ENCODE measurements around the gene TGM2.

TGM2 gene

GRCh38 chr20:38208088-38208487 is 43.0 kb upstream of the TGM2 start:
- Histone ChIP-seq H3K36me3 (ENCODE audit: control insufficient read depth, insufficient read depth, low read length) (no peaks in the 10 kb centered on the region), H3K4me1 (ENCODE audit: control insufficient read depth, insufficient read depth, low read length) (no peaks in the 10 kb centered on the region), H3K4me3 (ENCODE audit: low read length) (no peak overlapping the region), H3K27ac (ENCODE audit: low read length) (no peak overlapping the region), H3K27me3 (ENCODE audit: control insufficient read depth, insufficient read depth, low read length) (no peaks in the 10 kb centered on the region), H3K9me3 (ENCODE audit: control insufficient read depth, insufficient read depth, low read length) (no peaks in the 10 kb centered on the region)
- no peak for DNase-seq (ENCODE audit: low read depth, low spot score)
- no CpG with 5 or more reads among the region's 1 CpG for WGBS (ENCODE audit: insufficient coverage, insufficient read length)

- Histone ChIP-seq H3K9me3 (ENCODE audit: control insufficient read depth, insufficient read depth, low read length) (no peaks in the 10 kb centered on the region), H3K36me3 (ENCODE audit: control insufficient read depth, insufficient read depth, low read length) (no peaks in the 10 kb centered on the region), H3K4me1 (ENCODE audit: control insufficient read depth, insufficient read depth, low read length) (no peaks in the 10 kb centered on the region), H3K4me3 (ENCODE audit: low read length) (no peak overlapping the region), H3K27ac (ENCODE audit: low read length) (no peak overlapping the region), H3K27me3 (ENCODE audit: control insufficient read depth, insufficient read depth, low read length) (no peaks in the 10 kb centered on the region)
- no CpG with 5 or more reads among the region's 2 CpGs for WGBS (ENCODE audit: insufficient coverage, insufficient read length)
- DNase-seq (ENCODE audit: low read depth, low spot score): no peak
Measured at GRCh38 chr20:38207621-38208020, 42.6 kb upstream of the TGM2 start.

GRCh38 chr20:38205001-38205400 is 39.9 kb upstream of the TGM2 start:
- no peak for DNase-seq (ENCODE audit: low read depth, low spot score)
- no peaks in the 10 kb centered on the region for H3K9me3 ChIP-seq (ENCODE audit: control insufficient read depth, insufficient read depth, low read length)
- H3K27ac ChIP-seq (ENCODE audit: low read length): no peak overlapping the region
- no CpG with 5 or more reads among the region's 3 CpGs for WGBS (ENCODE audit: insufficient coverage, insufficient read length)
- no peaks in the 10 kb centered on the region for H3K36me3 ChIP-seq (ENCODE audit: control insufficient read depth, insufficient read depth, low read length)
- H3K27me3 ChIP-seq (ENCODE audit: control insufficient read depth, insufficient read depth, low read length): no peaks in the 10 kb centered on the region
- no peaks in the 10 kb centered on the region for H3K4me1 ChIP-seq (ENCODE audit: control insufficient read depth, insufficient read depth, low read length)
- H3K4me3 ChIP-seq (ENCODE audit: low read length): no peak overlapping the region

- no peak for DNase-seq (ENCODE audit: low read depth, low spot score)
- Histone ChIP-seq H3K27ac (ENCODE audit: low read length) (no peak overlapping the region), H3K4me3 (ENCODE audit: low read length) (no peak overlapping the region), H3K4me1 (ENCODE audit: control insufficient read depth, insufficient read depth, low read length) (no peaks in the 10 kb centered on the region), H3K27me3 (ENCODE audit: control insufficient read depth, insufficient read depth, low read length) (no peaks in the 10 kb centered on the region), H3K9me3 (ENCODE audit: control insufficient read depth, insufficient read depth, low read length) (no peaks in the 10 kb centered on the region), H3K36me3 (ENCODE audit: control insufficient read depth, insufficient read depth, low read length) (no peaks in the 10 kb centered on the region)
- WGBS (ENCODE audit: insufficient coverage, insufficient read length): no CpG with 5 or more reads among the region's 2 CpGs
Measured at GRCh38 chr20:38203981-38204357, 38.9 kb upstream of the TGM2 start.

- no peak overlapping the region for H3K4me3 ChIP-seq (ENCODE audit: low read length)
- H3K27ac ChIP-seq (ENCODE audit: low read length): no peak overlapping the region
- H3K36me3 ChIP-seq (ENCODE audit: control insufficient read depth, insufficient read depth, low read length): no peaks in the 10 kb centered on the region
- no peaks in the 10 kb centered on the region for H3K4me1 ChIP-seq (ENCODE audit: control insufficient read depth, insufficient read depth, low read length)
- DNase-seq (ENCODE audit: low read depth, low spot score): no peak
- no CpG with 5 or more reads among the region's 6 CpGs for WGBS (ENCODE audit: insufficient coverage, insufficient read length)
- no peaks in the 10 kb centered on the region for H3K27me3 ChIP-seq (ENCODE audit: control insufficient read depth, insufficient read depth, low read length)
- no peaks in the 10 kb centered on the region for H3K9me3 ChIP-seq (ENCODE audit: control insufficient read depth, insufficient read depth, low read length)
Measured at GRCh38 chr20:38203337-38203980, 38.4 kb upstream of the TGM2 start.

- H3K4me1 ChIP-seq (ENCODE audit: control insufficient read depth, insufficient read depth, low read length): no peaks in the 10 kb centered on the region
- no peaks in the 10 kb centered on the region for H3K36me3 ChIP-seq (ENCODE audit: control insufficient read depth, insufficient read depth, low read length)
- DNase-seq (ENCODE audit: low read depth, low spot score): no peak
- H3K9me3 ChIP-seq (ENCODE audit: control insufficient read depth, insufficient read depth, low read length): no peaks in the 10 kb centered on the region
- WGBS (ENCODE audit: insufficient coverage, insufficient read length): no CpG with 5 or more reads among the region's 8 CpGs
- H3K27ac ChIP-seq (ENCODE audit: low read length): no peak overlapping the region
- H3K27me3 ChIP-seq (ENCODE audit: control insufficient read depth, insufficient read depth, low read length): no peaks in the 10 kb centered on the region
- H3K4me3 ChIP-seq (ENCODE audit: low read length): no peak overlapping the region
Measured at GRCh38 chr20:38202982-38203293, 37.9 kb upstream of the TGM2 start.

GRCh38 chr20:38202153-38202981 is 37.3 kb upstream of the TGM2 start:
- no peaks in the 10 kb centered on the region for H3K27me3 ChIP-seq (ENCODE audit: control insufficient read depth, insufficient read depth, low read length)
- no peaks in the 10 kb centered on the region for H3K36me3 ChIP-seq (ENCODE audit: control insufficient read depth, insufficient read depth, low read length)
- no peak overlapping the region for H3K27ac ChIP-seq (ENCODE audit: low read length)
- H3K9me3 ChIP-seq (ENCODE audit: control insufficient read depth, insufficient read depth, low read length): no peaks in the 10 kb centered on the region
- DNase-seq (ENCODE audit: low read depth, low spot score): no peak
- no peak overlapping the region for H3K4me3 ChIP-seq (ENCODE audit: low read length)
- H3K4me1 ChIP-seq (ENCODE audit: control insufficient read depth, insufficient read depth, low read length): no peaks in the 10 kb centered on the region
- no CpG with 5 or more reads among the region's 12 CpGs for WGBS (ENCODE audit: insufficient coverage, insufficient read length)

GRCh38 chr20:38201356-38201755 is 36.3 kb upstream of the TGM2 start:
- Histone ChIP-seq H3K27ac (ENCODE audit: low read length) (no peak overlapping the region), H3K4me3 (ENCODE audit: low read length) (no peak overlapping the region), H3K4me1 (ENCODE audit: control insufficient read depth, insufficient read depth, low read length) (no peaks in the 10 kb centered on the region), H3K36me3 (ENCODE audit: control insufficient read depth, insufficient read depth, low read length) (no peaks in the 10 kb centered on the region), H3K9me3 (ENCODE audit: control insufficient read depth, insufficient read depth, low read length) (no peaks in the 10 kb centered on the region), H3K27me3 (ENCODE audit: control insufficient read depth, insufficient read depth, low read length) (no peaks in the 10 kb centered on the region)
- DNase-seq (ENCODE audit: low read depth, low spot score): no peak
- WGBS (ENCODE audit: insufficient coverage, insufficient read length): no CpG with 5 or more reads among the region's 6 CpGs

- H3K27me3 ChIP-seq (ENCODE audit: control insufficient read depth, insufficient read depth, low read length): no peaks in the 10 kb centered on the region
Measured at GRCh38 chr20:38200646-38201045, 35.6 kb upstream of the TGM2 start.

GRCh38 chr20:38199501-38200390 is 34.7 kb upstream of the TGM2 start:
- Histone ChIP-seq H3K4me1 (ENCODE audit: control insufficient read depth, insufficient read depth, low read length) (no peaks in the 10 kb centered on the region), H3K27ac (ENCODE audit: low read length) (no peak overlapping the region), H3K36me3 (ENCODE audit: control insufficient read depth, insufficient read depth, low read length) (no peaks in the 10 kb centered on the region), H3K27me3 (ENCODE audit: control insufficient read depth, insufficient read depth, low read length) (no peaks in the 10 kb centered on the region), H3K4me3 (ENCODE audit: low read length) (no peak overlapping the region), H3K9me3 (ENCODE audit: control insufficient read depth, insufficient read depth, low read length) (no peaks in the 10 kb centered on the region)
- WGBS (ENCODE audit: insufficient coverage, insufficient read length): no CpG with 5 or more reads among the region's 14 CpGs
- DNase-seq (ENCODE audit: low read depth, low spot score): no peak

More at GRCh38 chr20:38200646-38201045, 35.6 kb upstream of the TGM2 start:
- no peak overlapping the region for H3K4me3 ChIP-seq (ENCODE audit: low read length)
- no peak for DNase-seq (ENCODE audit: low read depth, low spot score)
- H3K36me3 ChIP-seq (ENCODE audit: control insufficient read depth, insufficient read depth, low read length): no peaks in the 10 kb centered on the region
- no CpG with 5 or more reads among the region's 3 CpGs for WGBS (ENCODE audit: insufficient coverage, insufficient read length)
- no peaks in the 10 kb centered on the region for H3K4me1 ChIP-seq (ENCODE audit: control insufficient read depth, insufficient read depth, low read length)
- H3K27ac ChIP-seq (ENCODE audit: low read length): no peak overlapping the region
- no peaks in the 10 kb centered on the region for H3K9me3 ChIP-seq (ENCODE audit: control insufficient read depth, insufficient read depth, low read length)
